ENCODE results near the gene LAMP5.
A peak's percentile ranks its signal among the peaks of the same experiment; 100 is the strongest.

LAMP5 gene

DNA sequence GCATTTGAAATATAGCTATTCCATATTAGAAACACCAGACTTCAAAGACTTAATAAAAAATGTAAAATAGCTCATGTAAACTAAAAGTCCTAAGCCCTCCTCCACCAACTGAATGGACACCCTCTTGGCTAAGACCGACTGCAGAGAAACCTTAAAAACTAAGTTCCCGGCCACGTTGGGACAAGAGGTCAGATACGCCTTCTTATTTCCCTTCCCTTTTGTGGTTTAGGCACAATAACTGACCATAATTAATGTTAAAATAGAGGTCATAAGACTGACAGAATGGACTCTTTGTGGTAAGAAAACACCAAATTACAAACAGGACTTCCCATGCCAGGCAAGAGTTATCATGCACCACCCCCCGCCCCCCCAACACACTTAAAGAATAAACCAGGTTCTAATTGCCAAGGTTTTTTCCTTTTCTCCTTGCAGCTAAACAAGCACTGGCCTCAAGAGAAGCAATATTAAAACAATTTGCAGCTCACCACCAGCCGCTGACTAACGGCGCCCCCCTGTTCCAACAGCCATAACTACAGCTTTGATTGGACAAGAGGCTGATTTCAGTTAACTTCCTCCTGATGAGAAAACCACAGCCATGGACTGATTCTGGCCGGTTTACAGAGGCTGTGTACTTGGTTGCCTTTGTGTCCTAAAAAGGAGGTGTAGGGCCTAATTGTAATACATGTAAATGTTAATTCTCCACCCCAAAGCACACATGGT lies 10.7 kb upstream of the LAMP5 start:
- DNase-seq = no peak

DNA sequence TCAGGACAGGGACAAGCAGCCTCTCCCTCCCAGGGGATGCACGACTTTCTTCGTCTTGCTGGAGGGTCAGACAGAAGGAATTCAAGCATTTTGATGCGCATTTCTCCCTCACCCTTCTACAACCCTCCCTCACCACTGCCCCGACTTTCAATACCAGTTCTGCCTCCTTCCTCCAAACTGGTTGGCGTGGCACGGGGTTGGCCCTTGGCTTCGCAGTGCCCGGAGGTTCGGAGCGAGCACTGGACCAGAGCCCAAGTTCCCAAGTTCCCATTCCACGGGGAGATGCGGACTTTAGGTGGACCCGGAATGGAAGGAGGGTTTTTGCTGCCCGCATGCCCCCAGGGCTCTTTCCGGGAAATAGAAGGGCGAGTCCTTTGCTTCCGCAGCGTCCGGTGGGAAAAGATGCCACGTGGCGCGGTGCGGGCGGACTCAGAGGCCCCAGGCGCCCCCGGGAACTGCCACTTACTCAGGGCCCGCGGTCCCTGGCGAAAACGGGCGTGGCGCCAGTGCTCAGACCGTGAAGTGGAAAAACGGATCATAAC lies 8.0 kb upstream of the LAMP5 start:
- DNase-seq = no peak

DNA sequence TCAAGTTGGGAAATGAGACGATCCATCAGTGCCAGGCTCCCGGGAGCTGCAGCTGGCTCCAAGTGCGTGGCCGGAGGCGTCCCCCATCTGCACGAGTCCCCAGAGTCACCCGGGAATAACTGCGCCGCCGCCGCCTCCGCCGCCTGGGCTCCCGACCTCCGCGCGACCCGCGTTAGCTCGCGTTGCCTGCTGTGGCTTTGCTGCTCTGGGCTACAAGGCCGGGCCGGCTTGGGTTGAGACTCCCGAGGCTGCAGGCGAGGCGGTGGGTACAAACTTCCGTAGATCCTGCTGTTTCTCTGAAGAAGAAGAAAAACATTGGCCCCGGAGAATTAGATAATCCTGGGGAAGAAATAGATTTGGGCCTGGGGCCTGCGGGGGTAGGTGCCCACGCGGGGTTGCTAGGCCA lies 7.4 kb upstream of the LAMP5 start:
- no peak for DNase-seq

DNA sequence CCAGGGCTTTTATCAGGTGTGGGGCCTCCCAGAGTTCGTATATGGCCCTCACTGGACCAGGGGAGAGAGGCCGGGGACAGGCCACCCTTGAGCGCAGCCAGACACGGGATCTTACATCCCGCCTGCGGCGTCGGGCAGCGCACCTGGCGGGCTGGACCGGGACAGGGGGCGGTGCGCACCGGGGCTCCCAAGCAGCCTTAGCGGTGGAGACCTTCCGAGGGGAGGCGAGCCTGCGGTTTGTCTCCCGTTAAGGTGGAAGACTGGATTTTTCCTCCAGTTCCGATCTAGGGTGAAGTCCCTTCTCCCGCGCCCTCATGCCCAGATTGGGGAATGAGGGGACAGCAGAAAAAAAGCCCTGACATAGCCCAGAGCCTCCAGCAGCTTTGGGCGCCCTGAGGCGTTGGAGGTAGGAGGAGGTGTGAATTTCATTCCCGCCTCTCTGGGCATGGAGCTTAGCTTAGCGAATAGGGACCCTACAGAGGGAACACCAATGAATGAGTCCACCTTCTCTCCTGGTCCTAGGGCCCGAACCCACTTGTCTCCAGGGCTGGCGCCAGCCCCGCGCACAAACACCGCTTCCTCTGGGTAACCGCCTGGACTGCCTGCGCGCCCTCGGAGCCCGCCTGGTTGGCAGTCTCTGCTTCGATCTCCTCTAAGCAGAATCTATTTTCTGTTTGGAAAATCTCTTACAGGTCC lies 6.7 kb upstream of the LAMP5 start:
- DNase-seq = no peak

DNA sequence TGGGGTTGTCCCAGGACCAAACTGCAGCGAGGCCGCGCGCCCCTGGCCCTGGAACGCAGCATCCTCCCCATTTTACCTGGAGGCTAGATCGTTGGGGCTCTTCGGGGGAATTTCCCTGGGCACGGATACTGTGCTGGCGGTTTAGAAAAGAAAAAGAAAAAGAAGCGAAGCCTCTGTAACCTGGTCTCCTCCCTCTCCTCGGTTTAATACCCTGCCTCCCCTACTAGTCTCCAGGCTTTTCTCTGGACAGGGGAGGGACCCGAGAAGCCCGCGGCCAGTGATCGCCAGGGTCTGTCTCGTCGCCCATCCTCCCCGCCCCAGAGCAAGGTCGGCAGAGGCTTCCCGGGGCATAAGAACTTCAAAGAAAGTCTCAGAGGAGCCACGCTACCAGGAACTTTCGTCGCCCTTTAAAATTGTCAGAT lies 6.1 kb upstream of the LAMP5 start:
- DNase-seq = no peak

DNA sequence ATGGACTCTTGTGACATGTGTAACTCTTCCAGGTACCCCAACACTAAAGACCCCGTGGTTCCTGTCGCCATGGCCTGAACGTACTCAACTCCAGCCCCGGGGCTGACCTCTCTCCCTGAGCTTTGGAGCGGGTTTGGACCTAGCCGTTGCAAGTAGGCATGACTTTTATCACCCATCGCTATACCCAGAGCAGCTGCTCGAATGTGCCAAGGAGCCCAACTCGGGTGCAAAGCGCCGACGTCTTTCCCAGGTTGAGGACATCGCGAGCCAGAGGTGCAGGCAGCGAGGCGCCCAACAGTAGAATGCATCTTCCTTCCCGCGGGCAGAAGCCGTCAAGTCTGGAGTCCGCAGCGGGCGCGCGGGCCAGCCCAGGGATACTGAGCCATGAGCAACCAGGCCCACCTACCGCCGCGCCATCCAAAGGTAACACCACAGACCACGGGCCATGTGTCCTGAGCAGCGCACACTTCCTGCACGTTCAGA lies 5.7 kb upstream of the LAMP5 start:
- no peak for DNase-seq

DNA sequence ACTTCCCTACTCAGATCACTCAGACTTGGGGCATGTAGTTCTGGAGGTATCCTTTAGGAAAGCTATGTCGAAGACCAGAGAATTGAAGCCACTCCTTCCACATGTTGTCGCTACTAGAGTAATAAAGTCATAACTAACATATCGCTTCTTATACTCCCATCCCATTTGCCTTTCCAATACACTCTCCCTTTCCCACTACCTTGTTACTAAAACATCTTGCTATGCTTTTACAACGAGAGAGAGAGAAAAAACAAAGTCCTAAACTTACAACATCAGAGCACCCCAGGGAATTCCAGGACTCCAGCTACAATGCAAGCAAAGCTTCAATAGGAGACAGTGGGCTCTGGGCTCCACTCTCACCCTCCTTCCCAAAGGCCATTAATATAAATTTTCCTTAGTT lies 5.1 kb upstream of the LAMP5 start:
- no peak for DNase-seq

DNA sequence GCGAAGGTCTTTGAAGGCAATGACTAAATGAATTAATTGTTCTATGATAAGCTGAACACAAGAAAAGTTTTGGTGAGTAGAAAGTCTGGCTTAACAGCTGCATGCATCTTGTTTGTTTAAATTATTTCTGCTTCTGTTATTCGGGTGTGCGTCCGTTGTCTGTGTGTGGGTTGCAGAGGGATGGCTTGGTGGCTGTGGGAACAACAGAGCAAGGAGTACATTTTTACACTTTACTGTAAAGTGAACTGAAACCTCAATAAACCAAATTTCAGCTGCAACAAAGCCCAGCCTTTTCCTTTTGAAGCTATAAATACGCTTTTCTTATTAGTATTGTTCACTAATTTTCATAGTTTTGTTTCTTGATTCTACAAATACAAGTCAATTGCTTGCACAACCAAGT lies 3.5 kb upstream of the LAMP5 start:
- DNase-seq = no peak

DNA sequence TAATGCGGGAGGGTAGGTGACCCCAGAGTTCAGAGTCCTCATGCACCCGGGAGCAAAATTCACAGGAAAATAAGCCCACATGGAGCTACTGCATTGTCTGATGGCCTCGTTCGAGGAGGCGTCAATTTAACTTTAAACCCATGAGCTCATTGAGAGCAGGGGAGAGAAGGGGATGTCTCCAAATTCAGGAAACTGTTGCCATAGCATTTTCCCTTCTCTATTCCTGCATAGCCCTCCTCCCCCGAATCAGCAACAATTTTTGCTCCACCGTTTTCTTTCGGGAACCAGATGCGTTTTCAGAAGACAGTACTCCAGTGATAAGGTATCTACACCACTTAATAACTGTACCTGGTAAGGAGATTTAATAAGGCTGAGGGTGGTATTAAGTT lies 324 bp upstream of the LAMP5 start:
- no peak for DNase-seq

DNA sequence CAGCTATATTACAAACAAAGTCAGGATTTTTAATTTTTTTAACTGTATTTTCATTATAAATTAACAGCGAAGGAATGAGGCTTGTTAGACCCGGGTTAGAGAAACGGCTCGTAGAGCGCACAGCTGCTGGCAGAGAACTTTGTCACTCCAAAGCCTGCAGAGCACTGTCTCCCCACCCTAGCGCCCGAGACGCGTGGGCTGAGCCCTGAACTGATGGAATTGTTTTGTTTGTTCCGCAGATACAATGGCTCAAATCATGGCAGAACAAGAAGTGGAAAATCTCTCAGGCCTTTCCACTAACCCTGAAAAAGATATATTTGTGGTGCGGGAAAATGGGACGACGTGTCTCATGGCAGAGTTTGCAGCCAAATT lies 810 bp downstream of the LAMP5 start:
- DNase-seq = no peak

DNA sequence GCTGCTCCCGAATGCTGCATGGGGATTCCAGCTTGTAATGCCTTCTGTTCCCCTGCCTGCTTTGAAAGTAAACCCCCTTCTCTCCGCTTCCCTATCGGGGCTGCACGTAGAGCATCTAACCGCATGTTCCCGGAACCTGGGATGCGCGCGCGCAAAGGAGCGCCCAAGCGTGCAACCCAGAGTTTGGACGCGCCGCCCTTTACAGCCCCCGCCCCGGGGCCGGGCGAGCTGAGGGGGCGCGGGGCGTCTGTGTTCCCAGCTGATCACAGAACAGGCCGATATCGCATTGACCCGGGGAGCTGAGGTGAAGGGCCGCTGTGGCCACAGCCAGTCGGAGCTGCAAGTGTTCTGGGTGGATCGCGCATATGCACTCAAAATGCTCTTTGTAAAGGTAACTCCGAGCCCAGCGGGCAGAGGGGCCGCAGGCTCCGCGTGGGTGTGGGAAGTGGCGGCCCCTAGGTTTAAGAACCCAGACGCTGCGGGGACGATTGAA lies 1.4 kb downstream of the LAMP5 start:
- DNase-seq = no peak

DNA sequence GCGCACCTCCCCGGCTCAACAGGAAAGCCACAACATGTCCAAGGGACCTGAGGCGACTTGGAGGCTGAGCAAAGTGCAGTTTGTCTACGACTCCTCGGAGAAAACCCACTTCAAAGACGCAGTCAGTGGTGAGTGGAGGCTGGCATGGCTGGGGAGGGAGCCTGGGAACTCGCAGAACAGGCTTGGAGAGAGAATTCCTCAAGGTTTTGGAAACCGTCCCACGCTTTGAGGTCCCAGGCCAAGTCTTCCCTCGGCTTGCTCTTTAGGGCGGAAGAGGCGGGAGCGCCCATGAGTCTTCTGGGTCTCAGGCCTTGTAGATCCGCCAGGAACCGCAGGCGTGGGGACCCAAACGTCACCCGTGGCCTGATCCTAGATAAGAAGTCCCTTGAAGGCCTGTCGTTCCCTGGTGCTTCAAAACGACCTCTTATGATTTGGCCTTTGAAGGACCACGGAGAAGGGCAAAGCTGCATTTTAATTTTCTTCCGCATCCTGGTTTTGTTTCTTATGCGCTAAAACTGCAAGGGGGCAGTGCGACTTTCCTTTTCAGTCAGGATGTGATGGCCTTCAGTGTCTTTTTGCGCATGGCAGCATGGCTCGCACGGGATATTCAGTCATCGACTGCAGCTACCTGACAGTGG lies 2.0 kb downstream of the LAMP5 start:
- DNase-seq = no peak

DNA sequence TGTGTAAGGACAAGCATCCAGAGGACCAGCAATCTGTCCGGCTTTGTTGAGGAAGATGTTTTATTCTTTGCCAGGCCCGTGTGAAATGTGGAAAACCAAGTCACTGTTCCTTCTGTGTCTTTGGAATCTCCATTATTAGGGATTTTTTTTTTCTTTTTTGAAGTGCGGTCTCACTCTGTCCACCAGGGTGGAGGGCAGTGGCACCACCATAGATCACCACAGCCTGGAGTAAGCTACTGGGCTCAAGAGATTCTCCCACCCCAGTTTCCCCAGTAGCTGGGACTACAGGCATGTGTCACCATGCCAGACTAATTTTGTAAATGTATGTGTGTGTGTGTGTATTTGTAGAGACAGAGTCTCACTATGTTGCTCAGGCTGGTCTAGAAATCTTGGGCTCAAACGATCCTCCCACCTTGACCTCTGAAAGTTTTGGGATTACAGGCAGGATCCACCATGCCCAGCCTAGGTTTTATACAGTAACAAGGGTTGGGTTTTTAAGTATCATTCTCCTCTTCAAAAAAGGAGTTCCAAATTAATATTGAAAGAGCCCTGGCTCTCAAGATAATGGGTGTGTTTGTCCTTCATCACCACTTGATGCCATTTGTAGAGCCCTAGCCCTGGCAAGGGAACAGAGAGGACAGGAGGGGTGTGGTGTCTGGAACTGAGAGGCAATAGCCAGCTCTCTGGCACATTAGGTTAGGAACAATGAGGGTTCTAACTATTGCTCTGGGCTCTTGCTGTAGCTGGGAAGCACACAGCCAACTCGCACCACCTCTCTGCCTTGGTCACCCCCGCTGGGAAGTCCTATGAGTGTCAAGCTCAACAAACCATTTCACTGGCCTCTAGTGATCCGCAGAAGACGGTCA lies 3.1 kb downstream of the LAMP5 start:
- no peak for DNase-seq

DNA sequence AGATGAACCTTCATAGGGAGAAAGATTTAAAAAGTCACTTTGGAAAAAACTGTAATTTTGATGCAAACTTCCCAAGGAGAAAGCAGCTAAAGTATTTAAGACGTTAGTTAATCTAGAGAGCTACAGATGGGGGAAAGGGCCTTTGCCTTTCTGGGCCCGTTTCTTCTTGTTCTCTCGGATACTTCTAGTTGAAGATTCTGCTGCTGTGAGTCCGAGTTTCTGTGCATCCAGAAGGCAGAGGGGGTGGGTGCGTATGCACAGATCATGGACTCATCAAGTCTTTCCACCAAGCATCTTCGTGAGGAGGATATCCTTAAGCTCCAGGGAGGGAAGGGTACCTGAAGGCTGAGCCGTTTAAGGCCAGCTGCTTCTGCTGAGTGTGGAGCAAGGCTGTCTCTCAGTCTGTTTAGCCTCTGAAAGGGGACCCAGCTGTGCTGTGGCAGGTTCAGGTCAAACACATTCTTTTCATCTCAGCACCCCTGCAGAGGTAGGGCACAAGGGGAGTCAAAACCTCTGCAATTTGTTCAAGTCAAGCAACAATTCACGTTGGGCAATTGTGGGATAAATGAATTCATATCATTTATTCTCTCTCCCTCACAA lies 4.3 kb downstream of the LAMP5 start:
- DNase-seq = no peak

DNA sequence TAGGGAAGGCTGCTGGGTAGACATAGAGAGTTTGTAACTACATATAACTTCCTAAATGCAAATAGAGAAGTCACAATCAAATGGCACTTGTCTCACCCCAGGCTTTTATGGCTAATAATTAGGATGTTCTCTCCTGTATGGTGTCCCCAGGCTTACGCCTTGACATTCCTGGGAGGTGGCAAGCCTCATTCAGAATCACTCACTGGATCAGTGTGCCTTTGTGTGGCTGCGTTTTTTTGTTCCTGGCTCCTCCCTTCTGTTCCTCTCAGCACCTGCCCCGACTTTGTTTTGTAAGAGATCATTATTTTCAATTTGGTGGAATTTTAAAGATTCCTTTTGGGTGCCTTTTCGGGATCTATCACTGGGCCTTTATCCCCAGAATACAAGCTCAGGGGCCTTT lies 5.7 kb downstream of the LAMP5 start:
- DNase-seq = no peak

DNA sequence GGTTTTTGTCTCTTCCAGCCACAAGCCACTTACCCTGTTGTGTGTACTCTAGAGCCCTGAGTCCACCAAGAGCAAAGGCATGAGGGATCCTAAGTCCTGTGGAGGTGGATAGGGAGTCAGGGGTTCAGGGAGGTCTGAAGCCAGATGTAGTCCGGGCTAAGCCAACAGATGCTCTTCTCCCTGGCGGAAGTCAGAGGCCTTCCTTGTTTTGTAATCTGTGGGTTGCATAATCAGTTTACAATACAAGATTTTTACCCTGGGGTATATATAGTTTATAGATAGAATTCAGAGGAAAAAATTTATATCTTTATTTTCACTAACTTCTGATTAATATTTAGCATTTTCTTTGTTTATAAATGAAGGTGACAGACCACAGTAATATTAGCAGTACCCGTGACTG lies 9.2 kb downstream of the LAMP5 start:
- DNase-seq = no peak

DNA sequence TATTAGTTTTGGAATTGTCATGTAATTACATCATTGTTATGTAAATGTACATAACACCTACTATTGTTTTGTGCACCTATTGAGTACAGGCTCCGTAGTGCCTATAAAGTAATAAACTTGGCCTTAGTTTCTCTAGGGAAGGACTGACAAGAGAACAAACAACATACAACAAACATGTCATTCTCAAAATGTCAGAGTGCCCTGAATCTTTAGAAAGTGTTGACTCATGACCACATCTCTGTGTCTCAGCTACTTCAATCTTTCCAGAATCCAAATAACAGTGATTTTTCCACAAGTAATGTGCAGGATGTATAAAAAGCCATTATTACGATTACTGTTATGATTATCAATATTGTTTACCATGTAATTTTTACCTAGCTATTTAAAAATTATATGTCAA lies 17.2 kb downstream of the LAMP5 start:
- no peak for DNase-seq

DNA sequence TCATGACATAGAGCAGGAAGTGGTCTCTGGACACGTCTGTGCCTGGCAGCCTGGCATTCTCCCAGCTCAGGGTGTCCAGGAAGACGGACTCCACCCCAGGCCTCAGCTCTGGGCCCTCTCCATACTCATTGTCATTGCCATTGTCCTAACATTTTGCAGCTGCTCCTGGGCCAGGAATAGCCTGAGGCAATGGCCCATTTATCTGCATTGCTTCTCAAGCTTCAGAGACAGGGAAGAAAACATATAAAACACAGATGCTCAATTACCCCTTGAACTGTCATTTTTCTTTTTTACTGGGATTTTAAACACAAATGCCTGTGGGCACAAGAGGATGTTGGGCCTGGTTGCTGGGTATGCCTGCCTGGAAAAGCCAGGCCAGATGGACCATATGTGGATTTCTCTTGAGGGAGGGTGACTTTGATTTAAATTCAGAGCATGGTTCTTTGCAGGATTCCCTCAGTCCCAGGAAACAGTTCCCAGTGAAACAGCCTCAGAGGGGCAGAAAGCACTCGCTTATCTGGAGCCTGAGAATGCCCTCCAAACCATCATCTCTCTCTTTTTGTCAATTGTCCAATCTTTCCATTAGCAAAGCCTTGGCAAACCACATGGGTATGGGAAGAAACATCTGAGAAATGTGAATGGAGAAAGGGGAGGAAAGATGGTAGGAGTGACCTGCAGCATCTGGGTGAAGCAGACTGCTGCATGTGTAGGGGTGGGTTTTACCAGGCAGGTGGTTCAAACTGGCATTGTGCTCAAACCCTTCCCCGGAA lies 17.9 kb downstream of the LAMP5 start:
- peak; percentile 2 for DNase-seq

DNA sequence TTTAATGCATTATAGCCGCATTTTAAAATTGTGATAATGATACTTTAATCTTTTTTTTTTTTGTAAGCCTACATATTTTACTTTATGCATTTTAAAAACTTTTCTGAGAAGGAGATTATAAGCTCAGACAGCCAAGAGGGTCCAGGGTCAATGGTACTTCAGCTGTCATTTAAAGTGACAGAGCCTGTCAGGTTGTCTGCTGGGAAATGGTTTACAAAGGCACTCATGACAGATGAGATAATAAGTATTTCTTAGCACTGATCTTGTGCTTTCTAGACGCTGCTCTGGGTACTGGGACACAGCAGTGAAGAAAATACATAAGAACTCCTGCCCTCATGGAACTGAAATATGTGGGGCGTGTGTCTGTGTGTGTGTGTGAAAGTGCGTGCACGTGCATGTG lies 19.6 kb downstream of the LAMP5 start:
- no peak for DNase-seq

DNA sequence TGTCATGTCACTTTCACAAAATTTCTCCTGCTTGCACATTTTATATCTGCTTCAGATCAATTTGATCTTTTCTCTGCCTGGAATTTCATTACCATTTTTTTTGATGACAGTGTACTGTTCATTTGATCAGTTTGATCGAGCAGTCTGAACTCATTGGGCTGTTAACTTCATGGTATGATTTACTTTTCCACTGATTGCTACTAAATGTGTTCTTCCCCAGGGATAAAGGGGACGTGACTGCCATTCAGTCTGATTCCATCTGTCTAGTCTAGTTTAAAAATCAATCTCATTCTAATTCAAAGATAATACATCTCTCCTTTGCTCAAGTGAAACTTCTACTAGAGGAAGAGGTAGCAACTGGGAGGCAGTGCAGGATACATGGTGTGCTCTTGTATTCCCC lies 21.1 kb downstream of the LAMP5 start:
- no peak for DNase-seq

DNA sequence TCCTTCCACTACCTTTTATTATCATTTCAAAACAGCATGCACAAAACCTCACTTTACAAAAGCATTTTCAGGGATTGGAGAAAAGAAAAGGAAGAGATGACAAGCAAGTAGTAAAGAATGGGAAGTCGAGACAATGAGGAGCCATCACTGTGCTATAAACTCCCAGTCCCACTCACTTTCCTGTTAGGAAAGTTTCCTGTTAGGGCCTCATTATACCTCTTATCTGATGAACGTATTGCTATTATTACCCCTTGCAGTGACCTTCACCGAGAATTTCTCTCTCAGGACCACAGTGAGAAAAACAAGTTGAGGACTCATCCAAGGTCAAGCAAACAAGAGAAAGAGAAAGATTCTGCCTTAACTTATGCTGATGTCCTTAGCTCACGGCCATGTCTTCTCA lies 28.8 kb downstream of the LAMP5 start:
- DNase-seq = no peak

DNA sequence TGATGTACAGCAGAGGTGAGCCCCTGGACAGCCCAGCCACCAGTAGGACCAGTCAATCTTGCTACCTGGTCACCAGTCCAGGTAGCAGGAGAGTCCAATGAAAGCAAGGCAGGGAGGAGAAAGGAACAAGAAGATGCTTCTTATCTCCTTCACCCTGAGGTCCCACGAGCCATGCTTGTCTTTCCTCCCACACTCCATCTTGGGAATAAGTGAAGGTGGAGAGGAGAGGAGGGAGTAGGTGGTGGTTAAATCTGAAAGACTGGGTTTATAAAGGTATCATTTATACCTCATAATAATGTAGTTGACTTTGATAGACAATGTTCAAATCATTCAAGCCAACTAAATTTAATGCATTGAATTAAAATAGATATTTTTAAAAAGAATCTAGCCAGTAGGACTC lies 35.9 kb downstream of the LAMP5 start:
- DNase-seq = no peak
